GM19328 (cell line): Measurements from ENCODE around the gene SLIT3.

Experiments used
- ATAC-seq: cut with Tn5 transposase; IDR thresholded peaks from one replicate; pipeline ENCODE4 v1.9.1; 2021; ENCODE audit warnings: mild to moderate bottlenecking, moderate library complexity; ENCODE audit not compliant: unreplicated experiment

Gene SLIT3

DNA sequence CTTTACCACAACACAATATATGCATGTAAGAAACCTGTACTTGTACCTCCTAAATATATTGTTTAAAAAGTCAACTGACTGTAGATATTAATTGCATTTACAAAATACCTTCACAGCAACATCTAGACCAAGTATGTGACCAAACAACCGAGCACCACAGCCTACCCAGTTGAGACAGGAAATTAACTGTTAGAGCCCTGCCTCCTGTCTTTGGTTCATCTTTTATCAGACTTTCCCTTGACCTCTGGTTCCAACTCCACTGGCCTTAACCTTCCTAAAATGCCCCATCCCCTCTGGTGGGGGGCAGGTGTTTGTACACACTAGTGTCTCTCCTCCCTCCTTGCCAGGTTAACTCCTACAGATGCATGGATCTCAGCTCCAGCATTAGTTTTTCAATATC lies 566.8 kb downstream of the SLIT3 start:
- ATAC-seq, result no peak

DNA sequence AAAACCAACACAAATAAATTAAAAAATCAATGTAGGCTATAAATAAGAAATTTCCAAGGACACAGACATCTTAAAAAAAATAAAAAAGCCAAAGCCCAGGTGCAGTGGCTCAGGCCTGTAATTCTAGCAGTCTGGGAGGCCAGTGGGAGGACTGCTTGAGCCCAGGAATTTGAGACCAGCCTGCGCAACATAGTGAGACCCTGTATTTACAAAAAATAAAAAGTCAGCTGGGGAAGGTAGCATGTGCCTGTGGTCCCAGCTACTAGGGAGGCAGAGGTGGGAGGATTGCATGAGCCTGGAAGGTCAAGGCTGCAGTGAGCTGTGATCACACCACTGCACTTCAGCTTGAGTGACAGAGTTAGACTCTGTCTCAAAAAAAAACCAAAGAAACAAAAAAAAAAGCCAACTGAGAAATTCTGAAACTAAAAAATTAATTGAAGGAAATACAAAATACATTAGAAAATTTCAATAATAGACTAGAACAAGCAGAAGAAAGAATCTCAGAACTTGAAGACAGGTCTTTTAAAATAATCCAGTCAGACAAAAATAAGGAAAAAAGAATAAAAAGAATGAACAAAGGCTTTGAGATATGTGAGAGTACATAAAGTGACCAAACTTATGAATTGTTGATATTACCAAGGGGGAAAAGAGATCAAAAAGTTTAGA lies 572.3 kb downstream of the SLIT3 start:
- no peak for ATAC-seq

DNA sequence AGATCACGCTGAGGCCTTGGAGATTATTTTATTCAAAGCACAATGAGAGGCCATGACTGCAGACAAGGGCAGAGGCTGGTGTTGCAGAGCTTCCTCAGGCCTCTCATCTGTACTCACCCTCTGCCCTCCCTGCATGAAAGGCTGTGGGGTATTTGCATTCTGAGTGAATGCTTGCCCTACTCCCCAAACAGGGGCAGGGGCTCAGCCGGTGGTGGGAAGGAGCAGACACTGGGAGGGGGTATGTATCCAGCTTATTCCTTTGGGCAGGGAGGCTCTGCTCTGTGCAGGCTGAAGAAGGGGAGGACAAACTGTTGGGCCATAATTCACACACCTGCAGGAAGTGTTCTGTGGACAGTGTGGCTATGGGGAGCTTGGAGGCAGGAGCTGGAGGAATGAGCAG lies 573.4 kb downstream of the SLIT3 start:
- no peak for ATAC-seq

DNA sequence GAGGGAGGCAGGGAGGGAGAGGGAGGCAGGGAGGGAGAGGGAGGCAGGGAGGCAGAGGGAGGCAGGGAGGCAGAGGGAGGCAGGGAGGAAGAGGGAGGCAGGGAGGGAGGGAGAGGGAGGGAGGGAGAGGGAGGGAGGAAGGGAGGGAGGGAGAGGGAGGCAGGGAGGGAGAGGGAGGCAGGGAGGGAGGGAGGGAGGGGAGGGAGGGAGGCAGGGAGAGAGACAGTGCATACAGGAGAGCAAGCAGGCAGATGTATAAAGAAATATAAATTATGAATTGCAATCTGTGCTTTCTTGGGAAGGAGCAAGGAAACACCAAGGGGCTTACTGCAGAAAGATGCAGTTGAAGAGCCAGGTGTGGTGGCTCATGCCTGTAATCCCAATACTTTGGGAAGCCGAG lies 574.6 kb downstream of the SLIT3 start:
- no peak for ATAC-seq

DNA sequence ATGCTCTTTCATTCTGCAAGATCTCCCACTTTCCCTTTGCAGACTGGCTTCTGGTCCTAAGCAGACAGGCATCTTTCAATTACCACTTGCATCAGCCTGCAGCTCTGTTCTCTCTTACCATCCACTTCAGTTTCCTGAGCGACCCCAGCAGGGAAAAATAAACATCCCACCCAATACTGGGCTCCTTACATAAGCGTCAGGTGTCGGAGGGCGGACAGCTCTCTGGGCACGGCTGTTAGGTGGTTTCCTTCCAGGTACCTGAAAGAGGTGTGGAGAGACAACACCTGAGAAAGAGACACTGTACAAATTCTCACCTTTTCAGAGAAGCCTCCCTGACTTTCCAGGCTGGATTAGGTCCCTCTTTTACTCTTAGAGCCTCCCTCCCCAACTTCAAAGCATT lies 576.7 kb downstream of the SLIT3 start:
- ATAC-seq, result no peak

DNA sequence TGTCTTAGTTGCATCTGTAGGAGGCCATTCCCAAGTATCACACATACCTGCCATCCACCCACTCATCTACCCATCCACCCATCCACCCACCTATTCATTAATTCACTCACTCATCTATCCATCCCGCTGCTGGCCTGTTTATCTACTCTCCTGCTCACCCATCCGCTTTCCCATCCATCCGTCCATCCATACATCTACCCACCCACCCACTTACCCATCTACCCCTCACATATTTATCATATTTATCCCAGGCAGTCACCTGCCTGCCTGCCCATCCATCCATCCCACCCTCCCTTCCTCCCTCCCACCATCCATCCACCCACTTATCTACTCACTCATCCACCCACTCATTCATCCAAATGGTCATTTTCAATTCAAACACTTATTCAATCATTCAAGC lies 577.9 kb downstream of the SLIT3 start:
- ATAC-seq, result no peak

DNA sequence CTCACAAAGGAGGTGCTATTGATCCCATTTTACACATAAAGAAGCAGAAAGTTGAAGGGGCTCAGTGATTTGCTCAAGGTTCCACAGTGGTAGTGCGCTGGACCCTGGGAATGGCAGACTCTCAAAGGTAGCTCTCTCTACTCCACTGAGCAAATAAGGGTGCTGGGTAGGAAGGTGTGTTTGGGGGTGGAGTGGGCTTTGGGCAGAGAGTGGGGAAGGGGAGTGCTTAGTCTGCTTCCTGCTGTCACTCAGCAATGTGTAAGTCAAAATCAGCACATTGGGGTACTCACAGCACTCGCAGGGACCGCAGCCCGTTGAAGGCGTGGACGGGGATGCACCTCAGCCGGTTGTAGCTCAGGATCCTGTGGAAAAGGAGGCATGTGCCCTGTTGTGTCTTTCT lies 579.0 kb downstream of the SLIT3 start:
- ATAC-seq, result no peak

DNA sequence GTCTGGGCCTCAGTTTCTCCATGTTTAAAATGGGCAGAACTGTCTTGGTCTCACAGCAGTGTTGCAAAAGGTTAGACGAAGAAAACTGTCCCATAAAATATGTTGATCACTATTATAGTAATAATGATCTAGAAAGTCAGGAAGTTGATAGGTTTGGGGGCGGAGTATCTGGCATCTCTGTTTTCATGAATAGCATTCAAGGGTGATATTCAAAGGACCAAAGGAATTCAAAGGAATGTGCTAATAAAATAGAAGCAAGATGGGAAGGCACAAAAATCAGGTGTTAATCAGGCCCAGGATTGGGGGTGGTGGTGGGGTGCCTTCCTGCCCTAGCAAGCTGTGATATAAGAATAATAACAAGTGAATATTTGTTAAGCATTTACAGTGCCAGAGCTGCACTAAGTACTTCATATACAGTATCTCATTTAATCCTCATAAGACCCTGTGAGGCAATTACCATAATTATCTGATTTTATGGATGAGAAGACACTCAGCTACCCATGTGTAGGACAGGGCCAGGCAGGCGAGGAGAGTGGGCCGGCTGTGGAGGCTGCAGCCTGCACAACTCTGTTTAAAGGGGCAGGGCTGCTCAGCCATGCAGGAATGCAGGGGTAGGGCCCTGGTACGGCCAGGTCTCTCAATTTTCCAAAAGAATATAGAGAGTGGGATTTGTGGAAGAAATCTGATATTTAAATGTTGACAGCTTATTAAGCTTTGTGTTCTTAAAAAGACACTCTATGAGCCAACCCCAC lies 579.8 kb downstream of the SLIT3 start:
- ATAC-seq, result no peak

DNA sequence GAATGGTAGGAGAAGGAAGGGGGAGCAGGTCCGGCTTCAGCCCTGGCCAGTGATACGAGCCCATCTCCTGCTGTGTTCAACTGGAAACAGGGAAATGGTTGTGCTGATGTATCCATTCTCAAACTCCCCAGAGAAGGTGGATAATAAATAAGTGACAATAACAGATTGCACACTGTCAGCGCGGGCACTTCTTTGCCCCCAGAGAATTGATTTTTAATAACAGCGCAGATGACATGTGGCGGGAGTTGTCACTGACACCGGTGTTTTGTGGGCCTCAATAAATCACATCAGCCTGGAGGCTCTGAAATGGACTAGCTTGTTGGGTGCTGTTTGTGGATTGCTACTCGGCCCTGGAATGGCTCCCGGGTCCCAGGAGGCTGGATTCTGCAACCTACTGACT lies 580.4 kb downstream of the SLIT3 start:
- ATAC-seq, result no peak

DNA sequence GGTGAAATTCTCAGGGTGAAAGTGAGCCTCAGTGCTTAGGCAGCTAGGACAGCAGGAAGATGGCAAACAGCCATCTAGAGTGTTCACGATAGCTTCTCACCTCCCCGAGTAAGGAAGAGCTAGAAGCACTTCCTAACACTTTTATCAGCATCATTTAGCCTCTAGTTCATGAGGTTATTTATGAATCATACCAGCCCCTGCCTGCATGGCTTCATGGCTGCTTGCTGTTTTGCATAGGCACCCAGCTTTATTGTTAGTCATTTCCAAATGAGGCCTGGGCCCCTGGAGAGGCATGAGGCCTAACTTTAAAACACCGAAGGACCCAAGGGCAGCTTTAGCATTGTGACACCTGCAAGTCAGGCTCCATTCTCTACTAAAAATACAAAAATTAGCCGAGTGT lies 586.9 kb downstream of the SLIT3 start:
- ATAC-seq, result no peak

DNA sequence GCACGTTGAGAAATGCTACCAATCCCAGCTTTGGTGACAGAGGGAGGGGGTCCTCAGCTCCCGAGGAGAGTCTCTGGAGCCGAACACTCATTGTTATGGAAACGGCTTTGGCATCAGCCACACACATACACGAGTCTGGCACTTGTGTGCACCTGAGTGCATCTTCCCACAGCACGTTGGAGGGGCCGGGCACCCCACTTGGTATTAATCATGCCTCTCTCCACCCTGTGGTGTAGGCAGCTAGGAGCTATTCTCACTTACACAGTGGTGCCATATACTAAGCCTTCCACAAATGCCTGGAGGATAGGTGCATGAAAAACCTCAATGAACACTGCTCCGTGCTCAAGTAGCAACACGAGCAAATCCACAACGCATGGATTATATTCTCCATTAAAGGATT lies 587.9 kb downstream of the SLIT3 start:
- ATAC-seq, result no peak

DNA sequence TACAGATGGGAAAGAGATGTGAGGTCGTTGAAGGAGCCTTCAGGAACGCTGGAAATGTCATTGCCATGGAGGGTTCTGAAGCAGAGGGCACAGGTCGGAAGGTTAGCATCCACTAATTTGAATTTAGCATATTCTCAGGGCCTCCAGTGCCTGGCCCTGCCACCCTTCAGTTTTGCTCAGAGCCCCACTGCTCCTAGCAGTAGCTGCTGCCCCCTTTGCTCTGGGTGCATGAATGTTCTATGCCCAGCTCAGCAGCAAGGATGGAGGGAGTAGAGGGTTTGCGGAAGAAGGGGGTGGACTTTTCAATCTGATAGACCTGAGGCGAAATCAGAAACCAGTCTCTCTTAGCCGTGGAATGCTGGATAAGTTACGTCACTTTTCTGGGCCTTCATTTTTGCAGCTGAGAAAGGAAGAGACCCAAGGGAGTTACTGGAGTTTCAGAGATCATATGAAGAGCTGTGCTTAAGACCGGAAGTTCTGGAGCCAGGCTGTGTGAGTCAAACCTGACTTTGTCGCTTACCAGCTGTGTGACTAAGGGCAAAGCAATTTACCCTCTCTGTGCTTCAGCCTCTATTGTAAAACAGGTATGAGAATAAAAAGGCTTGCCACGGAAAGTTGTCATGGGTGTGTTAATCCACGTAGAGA lies 588.5 kb downstream of the SLIT3 start:
- ATAC-seq, result no peak

DNA sequence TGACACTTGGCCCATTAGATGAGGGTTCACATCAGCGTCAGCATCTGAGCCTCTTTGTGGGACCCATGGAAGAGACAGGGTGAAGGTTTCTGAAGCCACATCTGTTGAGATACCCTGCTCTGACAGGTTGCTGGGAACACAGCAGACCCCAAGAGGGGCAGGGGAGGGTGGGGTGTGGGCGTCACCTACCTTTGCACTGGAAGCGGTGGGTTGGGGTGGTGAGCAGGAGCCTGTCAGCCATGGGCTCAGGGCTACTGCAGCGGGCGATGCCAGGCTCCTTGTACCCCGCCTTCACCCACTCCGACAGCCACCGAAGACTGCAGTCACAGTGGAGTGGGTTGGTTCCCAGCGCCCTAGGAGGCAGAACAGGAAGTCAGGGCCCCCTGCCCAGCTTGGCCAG lies 590.2 kb downstream of the SLIT3 start:
- no peak for ATAC-seq

DNA sequence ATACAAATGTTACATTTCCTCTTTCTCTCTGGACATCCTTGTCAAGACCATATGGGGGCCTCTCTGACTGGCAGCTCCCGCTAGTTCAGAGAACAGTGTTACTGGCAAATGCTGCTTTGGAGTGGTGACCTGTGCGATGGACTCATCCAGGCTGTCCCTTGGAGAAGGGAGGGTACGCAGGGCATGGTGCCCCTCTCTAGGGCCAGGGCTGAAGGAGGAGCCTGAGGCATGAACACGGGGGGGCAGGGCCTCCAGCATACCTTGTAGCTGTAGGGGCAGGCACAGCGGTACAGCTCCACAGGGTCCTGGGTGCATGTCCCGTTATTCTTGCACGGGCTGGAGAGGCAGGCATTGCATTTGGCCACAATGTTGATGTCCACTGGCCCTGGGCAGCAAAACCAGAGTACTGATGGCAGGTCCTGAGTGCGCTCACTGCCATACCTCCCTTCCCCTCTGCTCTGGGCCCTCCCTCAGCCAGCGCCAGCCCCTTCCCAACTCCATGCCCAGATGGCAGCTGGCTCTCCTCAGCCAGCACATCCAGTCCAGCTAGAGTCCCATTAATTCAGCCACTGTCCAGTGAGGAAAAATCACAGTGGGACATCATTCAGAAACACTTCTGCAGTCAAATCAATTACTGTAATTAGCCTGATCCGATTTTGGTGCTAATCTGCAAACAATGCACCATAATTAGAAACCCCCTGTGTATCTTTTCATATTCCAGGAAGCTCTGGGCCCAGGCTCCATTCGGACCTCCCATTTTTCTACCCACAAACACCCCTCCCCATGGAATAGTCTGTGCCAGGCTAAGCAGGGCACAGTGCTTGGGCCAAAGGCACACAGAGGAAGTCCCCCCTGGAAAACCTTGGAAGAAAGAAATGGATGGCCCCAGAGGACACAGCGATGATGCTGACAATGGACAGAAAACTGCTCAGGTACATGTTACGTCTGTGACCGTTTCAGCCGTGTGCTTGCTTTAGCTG lies 592.9 kb downstream of the SLIT3 start:
- ATAC-seq, result no peak

DNA sequence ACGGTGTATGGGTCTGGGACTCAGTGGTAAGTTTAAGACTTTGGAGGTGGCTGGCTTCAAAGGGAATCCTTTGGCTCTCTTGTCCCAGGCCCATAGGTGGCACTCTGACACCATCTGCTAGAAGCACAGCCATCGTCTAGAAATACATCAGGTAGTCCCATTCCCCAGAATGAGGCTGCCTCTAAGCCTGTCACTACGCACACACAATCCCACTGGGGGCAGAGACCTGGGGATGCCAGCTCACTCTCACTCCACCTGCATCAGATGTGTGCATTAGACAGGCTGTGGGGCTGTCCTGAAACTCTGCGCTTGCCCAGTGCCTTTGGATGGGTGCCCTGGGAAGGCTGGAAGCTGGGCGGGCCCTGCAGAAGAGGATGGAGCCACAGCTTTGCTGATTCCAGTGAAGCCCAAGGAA lies 594.3 kb downstream of the SLIT3 start:
- ATAC-seq, result no peak

DNA sequence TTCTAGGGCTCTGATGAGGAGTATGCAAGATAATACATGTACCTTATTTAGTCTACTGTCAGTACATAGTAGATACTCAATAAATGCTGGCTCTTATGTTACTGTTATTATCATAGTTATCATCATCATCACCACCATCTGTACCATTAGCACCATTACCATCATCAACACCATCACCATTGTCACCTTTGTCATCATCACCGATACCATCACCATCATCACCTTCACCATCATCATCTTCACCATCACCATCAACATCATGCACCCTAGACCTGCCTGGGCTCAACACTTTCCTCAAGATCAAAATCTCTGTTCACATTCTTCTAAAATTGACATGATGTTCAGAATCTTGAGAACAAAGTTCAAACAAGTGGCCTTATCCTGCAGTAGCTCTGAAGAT lies 595.6 kb downstream of the SLIT3 start:
- no peak for ATAC-seq

DNA sequence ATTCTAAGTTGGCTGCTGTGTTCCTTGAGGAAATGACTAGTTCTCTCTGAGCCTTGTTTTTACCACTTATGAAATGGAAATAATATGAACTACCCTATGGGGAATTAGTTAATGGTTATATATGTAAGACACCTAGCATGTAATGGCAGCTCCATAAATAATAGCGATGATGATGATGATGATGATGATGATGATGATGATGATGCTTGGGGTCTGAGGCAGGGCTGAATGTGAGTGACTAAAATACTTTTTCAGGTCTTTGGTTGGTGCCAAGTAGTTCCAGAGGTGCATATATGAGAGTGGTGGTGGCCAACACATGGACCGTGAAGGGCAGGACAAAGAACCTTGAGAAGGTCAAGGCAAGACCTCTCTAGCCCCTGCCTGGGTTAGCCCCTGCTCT lies 598.4 kb downstream of the SLIT3 start:
- ATAC-seq, result no peak

DNA sequence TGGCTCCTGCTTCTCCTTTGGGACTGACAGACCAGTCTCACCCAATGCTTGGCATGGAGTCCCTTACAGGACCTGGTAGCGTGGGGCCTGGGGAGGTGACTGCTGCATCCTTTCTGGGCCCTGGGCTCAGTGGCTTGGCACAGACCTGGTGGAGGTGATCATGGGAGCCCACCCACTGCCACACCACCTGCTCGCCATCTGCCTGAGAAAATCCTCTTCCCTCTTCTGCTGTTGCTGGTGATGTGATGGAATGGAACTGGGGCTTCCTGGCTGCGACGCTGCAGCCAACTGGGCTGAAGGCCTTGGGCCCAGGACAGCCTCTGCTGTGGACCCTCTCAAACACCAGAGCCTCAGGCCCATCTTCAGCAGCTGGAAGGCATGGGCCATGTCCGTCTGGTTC lies 599.3 kb downstream of the SLIT3 start:
- ATAC-seq, result no peak

DNA sequence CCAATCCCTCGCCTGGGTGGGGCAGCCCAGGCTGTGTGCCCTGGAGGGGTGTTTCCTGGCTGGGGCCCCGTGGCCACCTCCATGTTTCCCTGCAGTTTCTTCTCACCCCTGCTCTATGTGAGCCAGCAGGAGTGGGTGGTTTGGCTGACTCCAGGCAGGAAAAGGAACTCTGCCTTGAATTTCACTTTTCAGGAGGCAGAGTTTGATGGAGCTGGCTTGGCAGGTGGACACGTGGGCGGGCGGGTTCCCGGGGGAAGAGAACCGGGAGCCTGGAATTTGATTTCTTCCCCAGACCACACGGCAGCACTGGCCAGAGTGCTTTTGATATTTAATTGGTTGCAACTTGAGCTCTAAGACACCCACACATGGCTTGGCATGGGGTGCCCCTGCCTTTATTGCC lies 601.9 kb downstream of the SLIT3 start:
- no peak for ATAC-seq

DNA sequence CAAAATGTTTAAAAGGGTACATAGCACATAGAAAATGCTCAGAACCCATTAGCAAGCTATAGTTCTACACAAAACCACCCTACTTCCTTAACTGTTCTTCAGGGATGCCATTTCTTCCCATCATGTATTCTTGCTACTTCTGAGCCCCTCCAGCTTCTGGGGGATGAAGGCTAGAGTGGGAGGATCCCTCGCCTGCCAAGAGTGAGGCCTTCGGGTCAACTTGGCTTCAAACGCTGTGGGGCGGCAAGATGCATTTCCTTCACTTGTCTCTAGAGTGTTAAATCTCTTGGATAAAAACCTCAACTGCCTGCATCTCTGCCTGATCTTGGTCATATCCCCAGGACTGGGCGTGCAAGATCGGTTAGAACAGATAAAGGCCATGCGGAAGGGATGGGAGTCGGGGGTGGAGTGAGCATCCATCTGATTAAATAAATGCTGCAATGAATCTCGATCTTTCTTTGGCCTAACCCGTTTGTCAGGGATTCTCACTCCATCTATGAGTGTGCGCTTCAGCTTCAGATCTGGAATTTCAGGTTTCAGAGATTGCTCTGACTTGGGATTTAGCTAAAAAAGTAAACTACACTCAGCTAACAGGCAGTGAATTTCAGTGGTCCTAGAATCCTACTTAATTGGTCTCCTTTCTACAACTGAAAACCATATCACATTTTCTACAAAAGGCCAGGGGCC lies 603.8 kb downstream of the SLIT3 start:
- no peak for ATAC-seq

DNA sequence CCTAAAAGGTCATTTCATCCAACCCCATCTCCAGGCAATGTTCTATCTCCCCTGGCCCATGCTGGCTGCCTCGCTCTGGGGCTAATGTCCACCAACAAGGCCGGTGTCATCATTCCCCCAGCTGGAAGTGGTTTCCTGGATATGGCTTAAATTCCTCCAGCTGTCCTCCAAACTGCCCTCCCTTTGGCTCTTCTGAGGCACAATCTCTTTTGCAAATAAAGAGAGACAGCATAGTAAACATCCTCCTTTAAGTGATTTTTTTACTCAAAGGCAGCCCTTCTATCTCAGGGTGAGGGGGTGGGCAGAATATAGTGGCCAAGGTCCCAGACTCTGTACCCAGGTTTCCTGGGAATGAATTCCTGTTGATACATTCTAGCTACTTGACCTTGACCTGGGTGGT lies 604.3 kb downstream of the SLIT3 start:
- no peak for ATAC-seq
